Activated T-helper 1 cell treated with anti-CD3 and anti-CD28 coated beads, Interleukin-2, amount 50 U/mL, for 16 hours (primary cell): ENCODE results near the gene DOCK1.

ENCODE experiments used
- DNase-seq, 2 donors: peaks; one replicate each; pipeline ENCODE4 v3.0.0-alpha.2; 2020; ENCODE audit warnings: low read depth in 1 of 2, low spot score in 1 of 2

DOCK1 gene

DNA sequence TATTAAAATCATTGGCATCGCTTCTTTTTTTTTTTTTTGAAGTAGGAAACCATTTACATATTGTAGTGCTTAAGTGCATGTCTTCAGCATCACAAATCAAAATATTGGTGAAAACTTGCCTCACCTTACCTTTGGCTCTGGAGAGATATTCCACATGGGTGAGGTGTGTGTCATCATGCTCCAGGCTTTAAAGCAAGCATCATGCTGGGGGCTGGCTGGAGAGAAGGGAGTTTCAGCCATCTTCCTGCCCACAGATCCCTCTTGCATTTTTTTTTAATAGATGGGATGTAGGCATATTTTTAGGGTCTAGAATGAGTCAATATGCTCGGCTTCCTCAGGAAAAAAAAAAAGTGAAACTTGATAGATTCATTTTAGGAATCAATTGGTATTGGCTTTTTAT is 293.5 kb downstream of the DOCK1 start:
- DNase-seq: no peak

DNA sequence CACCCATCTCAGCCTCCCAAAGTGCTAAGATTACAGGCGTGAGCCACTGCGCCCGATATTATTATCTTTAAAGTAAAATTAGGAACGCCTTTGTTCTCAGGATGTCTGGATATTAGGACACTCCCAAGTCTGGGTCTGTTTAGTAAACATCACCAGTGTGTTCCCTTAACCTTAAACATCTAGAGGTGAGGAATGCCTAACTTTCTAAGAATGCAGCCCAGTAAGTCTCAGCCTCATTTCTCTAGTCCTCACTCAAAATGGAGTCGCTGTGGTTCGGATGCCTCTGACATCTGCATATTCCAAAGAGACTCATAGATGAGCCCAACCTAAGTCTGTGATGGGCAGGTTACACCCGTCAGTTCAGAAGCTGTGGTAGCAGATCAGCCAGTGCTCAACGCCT is 295.4 kb downstream of the DOCK1 start:
- DNase-seq: no peak

DNA sequence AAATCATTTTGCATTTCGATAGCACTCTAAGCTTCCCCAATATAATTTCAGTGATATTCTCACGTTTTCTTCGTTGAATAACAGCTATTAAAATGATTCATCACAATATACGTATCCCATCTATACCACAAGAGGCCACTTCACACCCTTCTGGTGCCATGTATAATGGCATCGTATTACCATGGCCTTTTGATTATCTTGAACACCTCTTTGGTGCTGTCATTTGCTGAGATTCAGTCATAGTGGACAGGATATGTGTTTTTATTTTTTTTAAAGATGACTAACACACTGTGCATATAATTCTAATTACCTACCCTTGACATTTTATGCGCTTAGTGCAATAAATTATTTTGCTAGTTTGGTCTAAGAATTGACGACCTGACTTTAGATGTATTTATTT is 297.8 kb downstream of the DOCK1 start:
- DNase-seq: no peak

DNA sequence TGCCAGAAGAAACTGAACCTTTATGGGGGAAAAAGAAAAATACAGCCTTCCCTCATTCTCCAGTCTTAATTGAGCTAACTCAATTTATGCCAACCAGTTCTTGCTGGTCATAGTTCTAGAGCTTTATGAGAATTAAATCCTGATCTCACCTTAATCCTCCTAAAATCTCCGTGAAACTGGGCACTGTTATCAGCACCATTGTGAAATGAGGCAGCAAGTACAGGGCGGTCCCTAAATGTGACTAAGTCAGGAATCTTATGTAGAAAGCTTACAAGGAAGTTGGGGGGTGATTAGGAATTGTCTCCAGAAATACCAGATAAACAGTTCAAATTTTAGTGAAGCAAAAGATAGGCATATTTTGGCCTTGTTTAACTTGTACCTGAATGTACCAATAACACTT is 301.9 kb downstream of the DOCK1 start:
- DNase-seq: no peak

DNA sequence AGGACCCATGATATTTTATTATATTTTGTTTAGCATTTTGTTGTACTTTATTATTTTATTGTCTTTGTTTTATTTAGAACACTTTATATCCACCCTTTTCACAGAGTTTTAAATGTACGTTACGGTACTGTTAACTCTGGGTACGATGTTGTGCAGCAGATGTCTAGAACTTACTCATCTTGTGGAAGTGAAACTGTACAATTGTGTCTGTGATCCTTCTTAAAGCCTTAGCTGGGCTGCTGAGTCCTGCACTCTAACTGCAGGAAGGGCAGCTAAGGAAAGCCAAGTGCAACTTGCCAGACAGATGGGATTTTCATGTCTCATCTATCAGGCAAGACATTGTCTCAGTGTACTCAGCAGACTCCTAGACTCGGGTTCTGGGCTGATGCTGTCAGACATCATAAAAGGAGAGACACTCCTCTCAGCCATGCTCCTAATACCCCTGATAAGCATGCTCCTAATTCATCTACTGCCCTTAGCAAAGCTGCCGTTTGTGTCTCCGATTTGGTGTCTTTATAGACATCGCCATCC is 305.8 kb downstream of the DOCK1 start:
- no peak for DNase-seq

DNA sequence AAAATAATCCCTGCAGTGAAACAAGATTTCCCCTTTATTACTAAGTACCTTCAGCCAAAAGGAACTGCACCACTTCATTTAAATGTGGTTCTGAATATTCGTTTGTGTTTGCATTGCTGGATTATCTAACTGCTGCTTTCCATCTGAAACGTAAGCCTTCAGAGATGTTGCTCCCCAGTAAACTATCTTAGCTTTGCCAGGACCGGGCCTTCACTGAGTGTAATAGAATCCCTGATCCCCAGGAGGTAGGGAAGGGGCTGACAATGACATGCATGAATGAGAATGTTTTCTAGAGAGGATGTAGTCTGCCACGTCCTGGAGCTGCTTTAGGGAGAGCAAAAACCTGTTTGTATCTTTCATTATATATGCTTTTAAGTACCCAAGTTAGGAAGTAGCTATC is 310.6 kb downstream of the DOCK1 start:
- DNase-seq: no peak

DNA sequence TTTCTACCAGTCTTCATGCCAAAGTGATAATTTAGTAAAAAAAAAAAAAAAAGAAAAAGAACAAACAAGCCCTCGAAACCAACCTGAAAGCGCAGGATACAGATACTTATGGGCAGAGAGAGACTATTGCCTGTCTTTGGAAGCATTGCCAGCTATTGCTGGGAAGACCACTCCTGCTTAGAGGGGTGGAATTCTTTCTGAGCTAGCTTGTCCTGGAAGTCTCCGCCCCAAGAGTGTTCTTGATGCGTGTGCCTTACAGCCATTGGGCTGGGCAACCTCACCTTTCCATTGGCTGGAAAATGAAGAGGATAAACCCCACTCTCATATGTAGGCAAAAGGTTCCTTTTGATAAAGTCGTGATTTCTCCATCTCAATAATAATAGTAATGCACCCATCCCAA is 311.0 kb downstream of the DOCK1 start:
- no peak for DNase-seq

DNA sequence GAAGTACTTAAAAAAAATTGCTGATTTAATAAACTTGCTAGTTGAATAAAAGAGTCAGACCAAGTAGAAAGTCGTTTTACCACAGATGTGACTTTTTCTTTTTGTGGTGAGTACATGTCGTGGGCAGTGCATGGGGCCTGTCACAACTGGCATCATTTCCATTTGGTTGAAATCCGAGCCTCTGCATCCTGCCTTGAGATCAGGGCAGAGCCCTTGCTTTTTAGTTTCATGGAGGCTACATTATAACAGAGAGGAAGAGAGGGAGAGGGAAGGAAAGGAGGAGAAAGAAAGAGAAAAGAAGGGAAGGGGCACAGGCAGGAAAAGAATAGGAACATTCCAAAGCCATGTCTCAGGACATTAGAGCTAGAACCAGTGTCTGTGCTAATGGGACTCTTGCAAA is 311.6 kb downstream of the DOCK1 start:
- DNase-seq: no peak

DNA sequence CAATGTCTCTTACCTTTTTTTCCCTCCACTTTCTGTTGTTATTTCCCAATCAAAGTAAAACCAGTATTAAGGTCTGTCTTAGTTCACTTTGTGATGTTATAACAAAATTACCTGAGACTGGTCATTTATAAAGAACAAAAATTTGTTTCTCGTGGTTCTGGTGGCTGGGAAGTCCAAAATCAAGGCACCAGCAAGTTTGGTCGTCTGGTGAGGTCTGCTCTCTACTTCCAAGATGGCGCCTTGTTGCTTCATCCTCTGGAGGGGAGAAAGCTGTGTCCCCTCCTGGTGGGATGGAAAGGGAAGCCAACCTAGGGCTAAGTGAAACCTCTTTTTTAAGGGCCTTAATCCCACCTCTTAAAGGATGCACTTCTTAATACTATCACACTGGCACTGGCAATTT is 313.4 kb downstream of the DOCK1 start:
- DNase-seq: no peak

DNA sequence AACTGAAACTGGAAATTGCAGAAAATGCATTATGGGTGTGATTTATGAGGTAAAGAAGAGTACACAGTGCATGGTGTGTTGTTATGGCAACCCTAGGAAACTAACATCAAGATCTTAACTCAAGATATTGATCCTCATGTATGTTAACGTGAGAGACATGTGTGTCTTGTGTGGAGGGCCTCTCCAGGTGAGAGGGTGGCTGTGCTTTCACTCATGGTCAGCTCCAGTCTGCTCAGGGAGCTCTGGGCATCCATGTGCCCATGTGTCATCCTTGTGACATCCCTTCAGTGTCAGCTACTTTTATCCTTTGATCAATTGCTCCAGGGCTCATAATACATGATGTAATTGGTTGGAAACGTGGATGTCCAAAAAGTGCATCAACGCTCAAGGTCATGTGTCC is 316.1 kb downstream of the DOCK1 start:
- DNase-seq: no peak

DNA sequence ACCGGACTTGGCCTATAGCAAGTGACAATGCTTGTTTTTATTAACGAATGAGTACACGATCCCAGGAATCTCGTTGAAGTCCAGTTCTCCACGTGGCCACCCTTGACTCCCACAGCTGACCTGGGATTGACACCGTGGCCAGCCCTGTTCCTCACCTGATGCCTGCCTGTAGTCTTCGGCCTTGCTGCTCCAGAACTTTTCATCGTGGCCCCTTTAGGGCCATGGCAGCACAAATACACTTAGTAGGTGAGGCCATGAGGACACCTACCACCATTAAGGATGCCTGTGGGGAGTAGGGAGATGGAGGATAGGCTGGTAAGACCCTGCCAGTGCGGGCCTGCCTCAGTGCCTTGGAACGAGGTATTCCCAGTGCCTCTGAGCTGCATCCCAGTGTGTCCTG is 321.8 kb downstream of the DOCK1 start:
- no peak for DNase-seq

DNA sequence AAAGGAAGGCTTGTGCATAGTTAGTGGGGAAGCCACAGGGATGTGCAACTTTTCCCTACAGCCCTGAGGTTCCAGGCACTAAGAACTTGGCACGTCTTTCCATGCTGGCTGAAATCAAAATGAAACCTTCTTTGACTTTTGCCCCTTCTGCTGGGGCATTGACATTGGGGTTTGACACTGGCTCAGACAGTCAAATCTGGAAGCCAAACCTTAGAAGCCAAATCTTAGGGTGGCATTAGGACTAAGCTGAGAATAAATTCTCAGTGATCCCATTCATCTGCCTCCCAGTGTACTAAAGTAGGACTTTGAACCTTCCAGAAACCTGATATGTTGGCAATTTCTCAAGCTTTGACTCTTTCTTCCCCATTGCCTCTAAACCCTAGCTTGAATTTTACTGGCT is 322.4 kb downstream of the DOCK1 start:
- DNase-seq: no peak

DNA sequence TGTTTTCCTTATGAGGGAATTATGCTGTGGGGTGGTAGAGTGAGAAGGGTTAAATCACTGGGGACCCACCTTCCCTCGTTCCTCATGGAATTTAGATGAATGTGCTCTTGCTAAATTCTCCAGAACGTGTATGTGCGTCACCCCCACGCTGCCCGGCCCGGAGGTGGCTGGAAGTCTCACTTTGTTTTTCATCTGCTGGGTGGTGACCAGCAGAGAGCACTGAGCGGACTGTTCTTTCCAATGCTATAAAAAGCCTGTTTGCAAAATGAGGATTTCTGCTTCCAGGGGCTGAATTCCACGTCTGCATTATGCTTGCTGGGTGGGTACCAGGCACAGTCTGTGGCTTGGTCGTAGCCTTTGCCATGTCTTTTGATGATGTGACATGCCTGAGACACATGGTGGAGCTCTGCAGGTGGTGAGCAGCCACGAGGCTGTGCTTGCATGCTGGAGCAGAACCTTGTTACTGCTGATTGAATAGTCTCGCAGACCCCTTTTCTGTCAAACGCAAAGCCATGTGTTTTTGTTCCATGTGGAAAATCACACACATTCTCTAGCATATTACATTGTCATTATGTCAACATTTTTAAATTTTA is 323.1 kb downstream of the DOCK1 start:
- DNase-seq: no peak

DNA sequence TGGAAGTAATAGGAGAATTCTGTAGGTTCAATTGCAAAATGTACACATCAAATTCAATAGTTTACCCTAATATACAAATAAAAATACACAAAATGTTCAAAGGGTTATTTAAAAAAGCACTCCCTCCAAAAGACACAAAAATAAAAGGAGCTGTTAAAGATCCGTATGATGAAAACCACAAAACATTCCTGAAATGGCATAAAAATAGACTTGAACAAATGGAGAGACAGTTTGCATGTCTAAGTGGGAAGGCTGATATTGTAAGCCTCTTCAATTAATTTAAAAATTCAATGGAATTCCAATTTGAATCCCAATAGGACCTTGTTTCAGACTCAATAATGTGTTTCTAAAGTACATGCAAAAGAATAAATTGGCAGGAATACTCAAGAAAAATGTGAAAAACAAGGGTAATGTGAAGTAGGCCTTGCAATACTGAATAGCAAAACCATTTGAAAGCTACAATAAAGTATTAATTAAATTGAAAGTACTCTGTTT is 329.1 kb downstream of the DOCK1 start:
- no peak for DNase-seq

DNA sequence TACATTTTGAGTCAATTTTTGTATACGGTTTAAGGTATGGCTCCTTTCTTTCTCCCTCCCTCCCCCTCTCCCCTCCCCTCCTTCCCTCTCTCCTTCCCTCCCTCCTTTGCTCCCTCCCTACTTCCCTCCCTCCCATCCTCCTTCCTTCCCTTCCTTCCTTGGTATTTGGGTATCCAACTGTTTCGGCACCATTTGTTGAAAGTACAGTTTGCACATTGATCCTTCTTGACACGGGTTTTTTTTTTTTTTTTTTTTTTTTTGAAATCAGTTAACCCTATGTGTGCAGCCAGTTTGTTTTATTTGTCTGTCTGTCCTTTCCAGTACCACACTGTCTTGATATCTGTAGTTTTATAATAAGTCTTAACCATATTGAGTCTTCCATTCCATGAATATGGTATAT is 331.0 kb downstream of the DOCK1 start:
- DNase-seq: no peak

DNA sequence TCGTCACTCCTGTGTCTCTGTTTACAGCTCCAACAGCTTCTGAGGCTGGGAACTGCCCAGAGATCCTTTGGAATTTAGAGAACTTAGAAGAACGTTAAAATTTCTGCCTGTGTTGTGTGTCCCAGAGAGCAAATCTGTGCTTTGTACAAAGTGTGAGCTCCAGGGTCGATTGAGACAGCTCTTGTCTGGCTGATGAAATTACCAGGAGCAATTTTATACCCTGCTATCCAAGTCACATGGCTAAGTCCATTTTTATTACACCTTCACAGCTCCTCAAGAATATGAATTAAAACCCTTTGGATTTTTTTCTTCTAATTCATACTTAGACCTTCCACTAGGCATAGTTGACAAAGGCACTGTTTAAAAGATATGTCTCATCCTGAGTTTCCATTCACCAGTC is 337.7 kb downstream of the DOCK1 start:
- DNase-seq: no peak

DNA sequence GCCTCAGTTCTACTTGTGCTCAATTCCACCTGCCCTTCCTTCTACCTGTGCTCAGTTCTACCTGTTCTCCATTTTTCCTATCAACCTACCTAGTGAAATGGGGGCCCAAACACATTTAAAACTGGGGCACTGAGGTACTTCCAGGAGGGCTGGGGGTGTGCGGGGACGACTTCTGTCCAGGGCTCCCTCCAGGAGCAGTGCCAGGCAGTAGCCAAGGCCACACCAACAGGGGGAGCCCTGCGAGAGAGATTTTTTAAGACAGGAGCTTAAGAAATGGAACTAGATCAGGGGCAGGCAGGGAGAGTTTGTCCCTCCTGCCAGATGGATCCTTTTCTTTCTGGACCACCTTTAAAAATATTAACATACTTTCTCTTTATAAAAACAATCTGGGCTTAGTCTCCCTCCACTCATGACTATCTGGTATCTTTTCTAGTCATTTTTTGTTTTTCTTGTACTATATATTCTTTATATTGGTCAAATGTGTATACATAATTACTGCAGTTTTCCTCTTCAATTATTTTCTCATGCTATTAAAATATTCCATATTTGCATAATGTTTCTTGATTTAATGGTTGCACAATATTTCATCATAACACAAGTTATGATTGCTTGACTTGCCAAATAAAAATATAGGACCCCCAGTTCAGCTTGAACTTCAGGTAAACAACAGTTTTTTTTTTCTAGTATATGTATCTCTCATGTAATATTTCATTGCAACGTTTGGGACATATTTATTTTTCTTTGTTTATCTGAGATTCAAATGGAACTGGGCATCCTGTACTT is 338.5 kb downstream of the DOCK1 start:
- no peak for DNase-seq

DNA sequence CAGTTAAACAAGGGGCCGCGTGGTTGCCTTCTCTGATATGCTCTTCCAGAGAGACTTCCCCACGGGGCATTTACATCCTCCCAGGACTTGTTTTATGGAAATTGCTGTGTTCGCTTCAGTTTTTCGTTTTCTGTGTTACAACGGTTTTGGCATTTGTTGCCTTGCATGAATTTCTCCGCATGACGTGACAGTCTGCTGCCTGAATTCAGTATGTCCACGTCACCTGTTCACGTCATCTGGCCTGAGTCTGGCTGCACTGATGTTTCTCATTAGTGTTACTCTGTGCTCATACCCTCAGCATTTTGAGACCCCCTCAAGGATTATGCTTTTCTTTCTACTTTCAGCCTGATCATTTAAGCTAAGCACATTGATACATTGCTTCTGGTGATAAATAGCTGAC is 340.2 kb downstream of the DOCK1 start:
- no peak for DNase-seq

DNA sequence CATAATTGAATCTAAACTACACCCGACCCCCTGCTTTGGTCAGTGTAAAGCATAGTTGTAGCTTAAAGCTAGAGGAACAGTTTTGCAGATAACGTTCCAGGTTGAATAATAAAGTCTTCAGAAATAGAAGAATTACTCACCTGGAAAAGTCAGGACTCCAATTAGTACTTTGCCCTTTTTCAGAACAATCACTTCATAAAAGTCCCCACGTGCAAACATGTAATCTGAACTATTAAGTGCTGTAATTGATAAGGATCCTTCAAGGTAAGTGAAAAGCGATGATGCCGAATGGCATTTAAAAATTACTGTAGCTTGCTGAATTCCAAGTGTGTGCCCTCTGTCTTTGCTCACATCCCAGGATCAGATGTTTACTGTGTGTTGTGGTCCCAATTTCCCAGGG is 344.8 kb downstream of the DOCK1 start:
- no peak for DNase-seq

DNA sequence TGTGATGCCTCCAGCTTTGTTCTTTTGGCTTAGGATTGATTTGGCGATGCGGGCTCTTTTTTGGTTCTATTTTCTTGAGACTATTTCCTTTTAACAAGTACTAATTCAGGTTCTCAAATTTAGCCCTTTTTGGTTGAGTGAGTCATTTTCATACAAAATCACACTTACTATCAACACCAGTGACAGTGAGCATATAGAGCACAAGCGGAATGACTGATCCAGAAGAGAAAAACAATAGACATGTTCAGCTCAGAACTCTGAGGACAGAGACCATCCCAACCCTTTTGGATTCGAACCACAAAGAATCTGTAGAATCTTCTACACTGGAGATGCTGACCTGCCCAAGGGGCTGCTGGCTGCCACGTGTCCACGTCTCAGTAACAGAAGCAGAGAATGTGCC is 347.6 kb downstream of the DOCK1 start:
- no peak for DNase-seq

DNA sequence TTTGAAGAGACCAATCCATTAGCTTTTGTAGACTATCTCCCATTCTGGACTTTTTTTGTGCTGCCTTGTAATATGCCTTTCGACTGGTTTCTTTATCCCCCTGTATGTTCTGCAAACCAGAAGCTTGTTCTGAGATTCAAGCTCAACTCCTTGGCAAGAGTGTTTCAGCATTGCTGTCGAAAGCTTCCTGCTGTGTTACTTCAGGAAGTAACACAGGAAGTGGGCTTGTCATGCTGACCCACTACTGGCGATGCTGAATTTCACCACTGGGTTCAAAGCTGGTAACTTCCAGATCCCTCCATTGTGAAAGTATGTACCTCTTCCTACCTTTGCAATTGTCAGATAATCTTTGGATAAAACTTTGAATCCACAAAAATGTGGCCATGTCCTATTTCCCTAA is 349.0 kb downstream of the DOCK1 start:
- no peak for DNase-seq

DNA sequence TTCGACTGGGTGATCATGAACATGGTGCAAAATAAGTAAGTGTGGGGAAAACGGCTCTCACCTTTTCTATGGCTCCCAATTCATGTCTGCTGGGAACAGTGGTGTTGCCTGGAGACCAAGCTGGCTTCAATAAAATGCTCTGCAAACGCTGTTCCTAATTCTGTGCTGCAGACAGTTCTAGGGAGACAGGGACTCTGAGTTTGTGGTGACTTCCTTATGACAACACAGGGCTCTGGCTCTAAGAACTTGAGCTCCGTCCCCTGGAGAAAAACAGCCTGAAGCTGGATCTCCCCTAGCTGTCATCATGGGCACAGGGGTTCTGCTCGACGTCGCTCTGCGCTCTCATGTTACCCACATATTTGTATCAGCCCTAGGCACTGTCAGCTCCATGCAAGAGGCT is 352.2 kb downstream of the DOCK1 start:
- no peak for DNase-seq

DNA sequence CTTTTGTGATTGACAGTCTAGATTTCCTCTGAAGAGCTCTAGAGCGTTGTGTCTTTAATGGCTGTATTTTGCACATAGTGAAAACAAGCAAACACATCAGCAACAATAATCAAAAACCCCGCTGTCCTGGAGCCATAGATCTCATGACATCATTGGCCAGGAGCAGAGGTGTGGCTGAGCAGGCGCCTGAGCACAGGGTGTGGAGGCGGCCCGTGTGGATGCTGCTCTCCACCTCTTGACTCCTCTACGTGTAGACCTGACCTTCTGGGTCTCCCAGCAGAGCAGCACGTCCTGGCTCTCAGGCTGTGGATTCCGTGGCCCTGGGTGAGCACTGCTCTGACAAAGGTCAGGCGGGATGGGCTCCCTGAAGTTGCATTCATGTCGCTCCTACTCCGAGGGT is 354.1 kb downstream of the DOCK1 start:
- DNase-seq: no peak
